SU-DHL-6 (cell line): Measurements from ENCODE around the gene C3orf80.

ENCODE experiments used
- EZH2phosphoT487 ChIP-seq: fragments of 200-600 bp; sonication (generic), shearing (Covaris generic); conservative IDR thresholded peaks from 2 replicates; pipeline ENCODE4 v1.6.1; 2018; ENCODE audit warnings: mild to moderate bottlenecking, antibody characterized with exemption, low read length, moderate library complexity, mixed read lengths
- TF ChIP-seq, protein P1 (sequence below): fragments of 200-600 bp; sonication (generic); IDR thresholded peaks from one replicate; pipeline ENCODE4 v1.5.1; 2017; ENCODE audit warnings: antibody characterized with exemption, mild to moderate bottlenecking, low read length, moderate library complexity; ENCODE audit not compliant: insufficient read depth, poor library complexity, severe bottlenecking

- TF ChIP-seq, protein P1, sequence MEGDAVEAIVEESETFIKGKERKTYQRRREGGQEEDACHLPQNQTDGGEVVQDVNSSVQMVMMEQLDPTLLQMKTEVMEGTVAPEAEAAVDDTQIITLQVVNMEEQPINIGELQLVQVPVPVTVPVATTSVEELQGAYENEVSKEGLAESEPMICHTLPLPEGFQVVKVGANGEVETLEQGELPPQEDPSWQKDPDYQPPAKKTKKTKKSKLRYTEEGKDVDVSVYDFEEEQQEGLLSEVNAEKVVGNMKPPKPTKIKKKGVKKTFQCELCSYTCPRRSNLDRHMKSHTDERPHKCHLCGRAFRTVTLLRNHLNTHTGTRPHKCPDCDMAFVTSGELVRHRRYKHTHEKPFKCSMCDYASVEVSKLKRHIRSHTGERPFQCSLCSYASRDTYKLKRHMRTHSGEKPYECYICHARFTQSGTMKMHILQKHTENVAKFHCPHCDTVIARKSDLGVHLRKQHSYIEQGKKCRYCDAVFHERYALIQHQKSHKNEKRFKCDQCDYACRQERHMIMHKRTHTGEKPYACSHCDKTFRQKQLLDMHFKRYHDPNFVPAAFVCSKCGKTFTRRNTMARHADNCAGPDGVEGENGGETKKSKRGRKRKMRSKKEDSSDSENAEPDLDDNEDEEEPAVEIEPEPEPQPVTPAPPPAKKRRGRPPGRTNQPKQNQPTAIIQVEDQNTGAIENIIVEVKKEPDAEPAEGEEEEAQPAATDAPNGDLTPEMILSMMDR: no peak
- TF ChIP-seq EZH2phosphoT487: no peak
These were observed 39.5 kb upstream of the C3orf80 start for GRCh38 chr3:160185751-160186150.
